CMK (cell line): Measurements from ENCODE around the gene GMDS.

Experiments
- DNase-seq: peaks from one replicate; pipeline ENCODE4 v3.0.0-alpha.2; 2010; ENCODE audit warnings: low read depth

Gene GMDS

GRCh38 chr6:1987640-1988039 is 257.8 kb downstream of the GMDS start:
- no peak for DNase-seq

- DNase-seq = no peak
These were observed 258.8 kb downstream of the GMDS start for GRCh38 chr6:1986454-1987243.

- DNase-seq = no peak
These were observed 260.9 kb downstream of the GMDS start for GRCh38 chr6:1984346-1984994.

GRCh38 chr6:1983850-1984249 is 261.6 kb downstream of the GMDS start:
- no peak for DNase-seq

- DNase-seq = no peak
These were observed 272.4 kb downstream of the GMDS start for GRCh38 chr6:1972962-1973361.

GRCh38 chr6:1971612-1972011 is 273.8 kb downstream of the GMDS start:
- no peak for DNase-seq

- DNase-seq = no peak
These were observed 275.2 kb downstream of the GMDS start for GRCh38 chr6:1970151-1970561.

- DNase-seq = no peak
These were observed 278.7 kb downstream of the GMDS start for GRCh38 chr6:1966713-1967112.

GRCh38 chr6:1965596-1966224 is 279.7 kb downstream of the GMDS start:
- no peak for DNase-seq

- DNase-seq = no peak
These were observed 281.8 kb downstream of the GMDS start for GRCh38 chr6:1963596-1963995.

- DNase-seq = no peak
These were observed 283.2 kb downstream of the GMDS start for GRCh38 chr6:1962201-1962600.

- DNase-seq = no peak
These were observed 284.8 kb downstream of the GMDS start for GRCh38 chr6:1960486-1961142.

GRCh38 chr6:1958257-1958656 is 287.1 kb downstream of the GMDS start:
- no peak for DNase-seq

- no peak for DNase-seq
These were observed 287.7 kb downstream of the GMDS start for GRCh38 chr6:1957746-1958145.

- no peak for DNase-seq
These were observed 292.6 kb downstream of the GMDS start for GRCh38 chr6:1952740-1953360.

- no peak for DNase-seq
These were observed 294.8 kb downstream of the GMDS start for GRCh38 chr6:1950631-1951030.

- no peak for DNase-seq
These were observed 295.9 kb downstream of the GMDS start for GRCh38 chr6:1949538-1949937.

GRCh38 chr6:1947922-1948321 is 297.5 kb downstream of the GMDS start:
- DNase-seq = no peak

- no peak for DNase-seq
These were observed 298.8 kb downstream of the GMDS start for GRCh38 chr6:1946583-1946982.

GRCh38 chr6:1945235-1945832 is 300.1 kb downstream of the GMDS start:
- DNase-seq = no peak

GRCh38 chr6:1942834-1943233 is 302.6 kb downstream of the GMDS start:
- no peak for DNase-seq

GRCh38 chr6:1941534-1941933 is 303.9 kb downstream of the GMDS start:
- no peak for DNase-seq
